H9 (cell line): ENCODE data around the gene ZSCAN18. TPM values are rescaled to one million over a fixed set of nuclear protein-coding genes. Genes with fewer than 3 reads are reported as not detected.

Source experiments
- DNase-seq: peaks from one replicate; pipeline ENCODE4 v3.0.0-alpha.2; 2017
- H2AFZ ChIP-seq: one replicate; pipeline ENCODE4 v1.6.1; 2013; ENCODE audit warnings: mild to moderate bottlenecking, low read length, control low read depth, moderate library complexity
- H2AK5ac ChIP-seq: 2 replicates; pipeline ENCODE4 v1.6.1; 2013; ENCODE audit warnings: low read length, control low read depth, mixed read lengths; ENCODE audit not compliant: insufficient read length
- H2BK120ac ChIP-seq: one replicate; pipeline ENCODE4 v1.6.1; 2013; ENCODE audit warnings: low read depth, mild to moderate bottlenecking, low read length, control low read depth, inconsistent platforms; ENCODE audit not compliant: poor library complexity, severe bottlenecking
- H2BK12ac ChIP-seq: 2 replicates; pipeline ENCODE4 v1.6.1; 2013; ENCODE audit warnings: low read length, control low read depth, mixed read lengths, low read depth; ENCODE audit not compliant: insufficient read length
- H2BK15ac ChIP-seq: 2 replicates; pipeline ENCODE4 v1.6.1; 2013; ENCODE audit warnings: low read depth, low read length, control low read depth
- H2BK20ac ChIP-seq: one replicate; pipeline ENCODE4 v1.6.1; 2013; ENCODE audit warnings: low read depth, mild to moderate bottlenecking, low read length, control low read depth, inconsistent platforms; ENCODE audit not compliant: poor library complexity, severe bottlenecking
- H2BK5ac ChIP-seq: 2 replicates; pipeline ENCODE4 v1.6.1; 2013; ENCODE audit warnings: low read length, control low read depth, mixed read lengths; ENCODE audit not compliant: insufficient read length
- H3K14ac ChIP-seq: 2 replicates; pipeline ENCODE4 v1.6.1; 2013; ENCODE audit warnings: low read length, control low read depth; ENCODE audit not compliant: insufficient read depth
- H3K18ac ChIP-seq: 2 replicates; pipeline ENCODE4 v1.6.1; 2013; ENCODE audit warnings: low read depth, mild to moderate bottlenecking, mixed read lengths, low read length, control low read depth; ENCODE audit not compliant: insufficient read length
- H3K23ac ChIP-seq: 2 replicates; pipeline ENCODE4 v1.6.1; 2013; ENCODE audit warnings: low read length, control low read depth, mixed read lengths, low read depth; ENCODE audit not compliant: insufficient read length
- H3K23me2 ChIP-seq: 2 replicates; pipeline ENCODE4 v1.6.1; 2013; ENCODE audit warnings: low read depth, mild to moderate bottlenecking, mixed read lengths, low read length, control low read depth; ENCODE audit not compliant: insufficient read length, poor library complexity, severe bottlenecking
- H3K27ac ChIP-seq: 2 replicates; pipeline ENCODE4 v1.5.1; 2013; ENCODE audit warnings: low read length, control low read depth, mixed read lengths, low read depth; ENCODE audit not compliant: insufficient read length
- H3K27me3 ChIP-seq: 2 replicates; pipeline ENCODE4 v1.6.1; 2013; ENCODE audit warnings: low read length, control low read depth, inconsistent platforms; ENCODE audit not compliant: insufficient read depth
- H3K4ac ChIP-seq: 2 replicates; pipeline ENCODE4 v1.6.1; 2013; ENCODE audit warnings: low read depth, mild to moderate bottlenecking, control low read depth, inconsistent platforms, low read length, moderate library complexity
- H3K4me1 ChIP-seq: 2 replicates; pipeline ENCODE4 v1.6.1; 2013; ENCODE audit warnings: low read length, control low read depth, inconsistent platforms; ENCODE audit not compliant: insufficient read depth
- H3K4me2 ChIP-seq: 2 replicates; pipeline ENCODE4 v1.6.1; 2013; ENCODE audit warnings: low read length, control low read depth, mixed read lengths; ENCODE audit not compliant: insufficient read length, insufficient read depth
- H3K56ac ChIP-seq: 2 replicates; pipeline ENCODE4 v1.6.1; 2013; ENCODE audit warnings: low read depth, mild to moderate bottlenecking, mixed read lengths, low read length, control low read depth; ENCODE audit not compliant: insufficient read length
- H3K79me1 ChIP-seq: 2 replicates; pipeline ENCODE4 v1.6.1; 2013; ENCODE audit warnings: low read depth, mild to moderate bottlenecking, moderate library complexity, low read length, control low read depth, inconsistent platforms; ENCODE audit not compliant: insufficient read depth, poor library complexity, severe bottlenecking
- H3K79me2 ChIP-seq: 2 replicates; pipeline ENCODE4 v1.6.1; 2013; ENCODE audit warnings: low read length, control low read depth, inconsistent platforms; ENCODE audit not compliant: insufficient read depth
- H3K9ac ChIP-seq: 2 replicates; pipeline ENCODE4 v1.6.1; 2013; ENCODE audit warnings: low read length, control low read depth, mixed read lengths; ENCODE audit not compliant: insufficient read length; ENCODE audit errors: extremely low read depth
- H3K9me3 ChIP-seq: one replicate; pipeline ENCODE4 v1.6.1; 2013; ENCODE audit warnings: low read depth, low read length, inconsistent platforms; ENCODE audit not compliant: control insufficient read depth
- H3T11ph ChIP-seq: one replicate; pipeline ENCODE4 v1.6.1; 2013; ENCODE audit warnings: mild to moderate bottlenecking, low read length, control low read depth, inconsistent platforms
- H4K20me1 ChIP-seq: one replicate; pipeline ENCODE4 v1.6.1; 2013; ENCODE audit not compliant: control insufficient read depth, insufficient read length, insufficient read depth
- H4K5ac ChIP-seq: 2 replicates; pipeline ENCODE4 v1.6.1; 2013; ENCODE audit warnings: low read depth, mild to moderate bottlenecking, mixed read lengths, low read length, control low read depth; ENCODE audit not compliant: insufficient read length
- H4K8ac ChIP-seq: replicated peaks from 2 replicates; pipeline ENCODE4 v1.6.1; 2013; ENCODE audit warnings: low read length, control low read depth, mixed read lengths, low read depth; ENCODE audit not compliant: insufficient read length
- H4K91ac ChIP-seq: 2 replicates; pipeline ENCODE4 v1.6.1; 2013; ENCODE audit warnings: low read depth, mild to moderate bottlenecking, moderate library complexity, mixed read lengths, low read length, control low read depth; ENCODE audit not compliant: insufficient read length
- H3K27ac Mint-ChIP-seq, 3 experiments: 2 replicates in 2 of 3; 3 replicates in 1 of 3; pipeline ENCODE4 v1.8.0; 2020 to 2021; ENCODE audit warnings: mixed read lengths in 3 of 3, mild to moderate bottlenecking in 1 of 3, moderate library complexity in 1 of 3
- H3K27me3 Mint-ChIP-seq: 2 replicates; pipeline ENCODE4 v1.8.0; 2021; ENCODE audit warnings: low read depth, mild to moderate bottlenecking, moderate library complexity, mixed read lengths
- H3K36me3 Mint-ChIP-seq, 3 experiments: 2 replicates in 2 of 3; 3 replicates in 1 of 3; pipeline ENCODE4 v1.8.0; 2020 to 2021; ENCODE audit warnings: low read depth in 3 of 3, mixed read lengths in 3 of 3; ENCODE audit not compliant: insufficient read depth in 1 of 3
- H3K4me1 Mint-ChIP-seq, 2 experiments: 2 replicates each; pipeline ENCODE4 v1.8.0; 2020; ENCODE audit warnings: mixed read lengths in 2 of 2
- H3K4me3 Mint-ChIP-seq, 2 experiments: 2 replicates in 1 of 2; 3 replicates in 1 of 2; pipeline ENCODE4 v1.8.0; 2020 to 2021; ENCODE audit warnings: mild to moderate bottlenecking in 2 of 2, mixed read lengths in 2 of 2, moderate library complexity in 1 of 2
- H3K9me3 Mint-ChIP-seq, 2 experiments: 2 replicates in 1 of 2; 3 replicates in 1 of 2; pipeline ENCODE4 v1.8.0; 2020; ENCODE audit warnings: mild to moderate bottlenecking in 2 of 2, mixed read lengths in 2 of 2, moderate library complexity in 1 of 2
- WGBS: extraction: QIAGEN DNeasy Blood & Tissue Kit; methylation state at CpG from one replicate; pipeline ENCODE4 v1.1.7; 2013; ENCODE audit warnings: missing lambda C conversion rate, low lambda C conversion rate, mixed read lengths; ENCODE audit not compliant: insufficient read length; ENCODE audit errors: extremely low coverage; 5-methylcytosine and 5-hydroxymethylcytosine counted together
- total RNA-seq: library from RNA; stranded (reverse); gene quantifications from 2 replicates; pipeline ENCODE4 v1.2.1, GENCODE V29; 2021
- TF ChIP-seq, protein P1 (sequence below): fragments of 200-600 bp; sonication (generic); conservative IDR thresholded peaks from 3 replicates; pipeline ENCODE4 v1.8.0; 2021; ENCODE audit warnings: antibody characterized with exemption, mild to moderate bottlenecking

Gene ZSCAN18
- total RNA-seq, 1 experiment from 2014 or later: 40.1 TPM

DNA sequence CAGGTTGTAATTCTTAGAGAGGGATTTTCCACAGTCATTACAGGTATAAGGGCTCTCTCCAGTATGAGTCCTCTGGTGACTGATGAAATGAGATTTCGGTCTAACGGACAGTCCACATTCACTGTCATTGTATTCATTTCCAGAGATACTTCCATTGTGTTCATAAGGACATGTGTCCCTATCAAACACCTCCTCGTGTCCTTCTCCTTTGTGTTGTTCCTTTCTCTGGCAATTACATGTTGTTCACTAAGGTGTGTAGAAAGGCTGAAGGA, 10.5 kb upstream of the ZSCAN18 start:
- Histone ChIP-seq H4K5ac (no peak overlapping the region), H3K79me2 (no peaks in the 10 kb centered on the region), H3T11ph (no peak overlapping the region), H4K91ac (no peak overlapping the region), H4K20me1 (no peaks in the 10 kb centered on the region), H3K79me1 (no peaks in the 10 kb centered on the region), H3K18ac (no peak overlapping the region), H3K4me2 (no peak overlapping the region), H3K56ac (no peak overlapping the region), H3K4me1 (no peaks in the 10 kb centered on the region), H3K23me2 (no peaks in the 10 kb centered on the region), H2BK20ac (no peak overlapping the region), H2BK120ac (no peak overlapping the region), H3K14ac (no peak overlapping the region), H2AFZ (no peak overlapping the region), H3K9me3 (peaks cover 74% of the 10 kb centered on the region), H3K27me3 (no peaks in the 10 kb centered on the region), H3K23ac (no peak overlapping the region), H2BK5ac (no peak overlapping the region), H2BK12ac (no peak overlapping the region), H3K9ac (no peak overlapping the region), H2BK15ac (no peak overlapping the region), H3K27ac (no peak overlapping the region), H3K4ac (no peak overlapping the region), H4K8ac (no peak overlapping the region), H2AK5ac (no peak overlapping the region)
- H3K27ac Mint-ChIP-seq: no peak overlapping the region
- peaks cover 16% of the 10 kb centered on the region for H3K27me3 Mint-ChIP-seq
- no peak for DNase-seq
- TF ChIP-seq, protein P1, sequence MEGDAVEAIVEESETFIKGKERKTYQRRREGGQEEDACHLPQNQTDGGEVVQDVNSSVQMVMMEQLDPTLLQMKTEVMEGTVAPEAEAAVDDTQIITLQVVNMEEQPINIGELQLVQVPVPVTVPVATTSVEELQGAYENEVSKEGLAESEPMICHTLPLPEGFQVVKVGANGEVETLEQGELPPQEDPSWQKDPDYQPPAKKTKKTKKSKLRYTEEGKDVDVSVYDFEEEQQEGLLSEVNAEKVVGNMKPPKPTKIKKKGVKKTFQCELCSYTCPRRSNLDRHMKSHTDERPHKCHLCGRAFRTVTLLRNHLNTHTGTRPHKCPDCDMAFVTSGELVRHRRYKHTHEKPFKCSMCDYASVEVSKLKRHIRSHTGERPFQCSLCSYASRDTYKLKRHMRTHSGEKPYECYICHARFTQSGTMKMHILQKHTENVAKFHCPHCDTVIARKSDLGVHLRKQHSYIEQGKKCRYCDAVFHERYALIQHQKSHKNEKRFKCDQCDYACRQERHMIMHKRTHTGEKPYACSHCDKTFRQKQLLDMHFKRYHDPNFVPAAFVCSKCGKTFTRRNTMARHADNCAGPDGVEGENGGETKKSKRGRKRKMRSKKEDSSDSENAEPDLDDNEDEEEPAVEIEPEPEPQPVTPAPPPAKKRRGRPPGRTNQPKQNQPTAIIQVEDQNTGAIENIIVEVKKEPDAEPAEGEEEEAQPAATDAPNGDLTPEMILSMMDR: no peak
- peaks cover 87 to 92% of the 10 kb centered on the region in 2 experiments for H3K9me3 Mint-ChIP-seq
- no peaks in the 10 kb centered on the region for H3K4me1 Mint-ChIP-seq
- no peak overlapping the region for H3K4me3 Mint-ChIP-seq
- H3K36me3 Mint-ChIP-seq: peaks cover 4 to 43% (median 15%) of the 10 kb centered on the region in 3 experiments; a peak in 6 of 7 replicates
- no CpG with 5 or more reads among the region's 3 CpGs for WGBS
